ENCODE data around the gene FSTL4. TPM values are rescaled to one million over a fixed set of nuclear protein-coding genes. Genes with fewer than 3 reads are reported as not detected.

The FSTL4 gene
- total RNA-seq, 2 experiments from 2014 or later: not detected

- no TSS peak for BruUV-seq (replicated peaks)
- TF ChIP-seq EZH2phosphoT487 (IDR thresholded peaks at IDR 0.05; ENCODE audit: borderline replicate concordance, low read depth, low read length) (no peak), CTCF (conservative IDR thresholded peaks at IDR 0.05; ENCODE audit: low read length) (no peak)
- intact Hi-C loops (cut with micrococcal nuclease; ENCODE audit: unreplicated experiment): no loop called here
- Histone ChIP-seq H3K4me3 (ENCODE audit: low read depth, low read length, poor library complexity, severe bottlenecking) (no peak overlapping the region), H3K27ac (ENCODE audit: low read depth, low read length, poor library complexity, severe bottlenecking) (no peak overlapping the region), H3K79me2 (ENCODE audit: insufficient read depth, low read depth, low read length) (no peaks in the 10 kb centered on the region), H2AFZ (ENCODE audit: low read length) (no peak overlapping the region), H3K4me1 (ENCODE audit: insufficient read depth, low read length, poor library complexity, severe bottlenecking) (peaks cover 8% of the 10 kb centered on the region), H3K9me3 (ENCODE audit: low read length) (no peaks in the 10 kb centered on the region), H3K36me3 (ENCODE audit: insufficient read depth, low read length) (no peaks in the 10 kb centered on the region), H3K9me2 (ENCODE audit: insufficient read depth, low read length) (no peaks in the 10 kb centered on the region), H3K4me2 (ENCODE audit: low read length) (no peak overlapping the region), H4K20me1 (ENCODE audit: insufficient read depth, low read length) (no peaks in the 10 kb centered on the region)
- POLR2A ChIA-PET: interaction anchor here (0.6 to 0.8 kb wide), 2 partner anchors 40 to 66 kb away, joined by 3 read pairs; no protein-coding TSS in a partner anchor
- DNase-seq (ENCODE audit: low spot score): no peak
- CTCF ChIA-PET (ENCODE audit: unreplicated experiment): interaction anchor here (0.6 kb wide), 1 partner anchor 136 kb away, joined by 3 read pairs; no protein-coding TSS in a partner anchor
Observed at GRCh38 chr5:133247881-133248624, 364.3 kb downstream of the FSTL4 start.

- no peak for DNase-seq (ENCODE audit: low spot score)
- no peak overlapping the region for H3K4me3 ChIP-seq (ENCODE audit: low read depth, low read length, poor library complexity, severe bottlenecking)
- no TSS peak for BruUV-seq (replicated peaks)
- intact Hi-C loops (cut with micrococcal nuclease; ENCODE audit: unreplicated experiment): no loop called here
- no peaks in the 10 kb centered on the region for H3K36me3 ChIP-seq (ENCODE audit: insufficient read depth, low read length)
- TF ChIP-seq EZH2phosphoT487 (IDR thresholded peaks at IDR 0.05; ENCODE audit: borderline replicate concordance, low read depth, low read length) (no peak), CTCF (conservative IDR thresholded peaks at IDR 0.05; ENCODE audit: low read length) (no peak)
- peaks cover 8% of the 10 kb centered on the region for H3K4me1 ChIP-seq (ENCODE audit: insufficient read depth, low read length, poor library complexity, severe bottlenecking)
- no peaks in the 10 kb centered on the region for H4K20me1 ChIP-seq (ENCODE audit: insufficient read depth, low read length)
- H3K4me2 ChIP-seq (ENCODE audit: low read length): no peak overlapping the region
- no peak overlapping the region for H3K27ac ChIP-seq (ENCODE audit: low read depth, low read length, poor library complexity, severe bottlenecking)
- CTCF ChIA-PET (ENCODE audit: unreplicated experiment): interaction anchor here (0.6 kb wide), 1 partner anchor 135 kb away, joined by 3 read pairs; no protein-coding TSS in a partner anchor
- H3K9me2 ChIP-seq (ENCODE audit: insufficient read depth, low read length): no peaks in the 10 kb centered on the region
- no peak overlapping the region for H2AFZ ChIP-seq (ENCODE audit: low read length)
- H3K79me2 ChIP-seq (ENCODE audit: insufficient read depth, low read depth, low read length): no peaks in the 10 kb centered on the region
- POLR2A ChIA-PET: interaction anchor here (0.6 to 0.8 kb wide), 2 partner anchors 39 to 67 kb away, joined by 3 read pairs; no protein-coding TSS in a partner anchor
- no peaks in the 10 kb centered on the region for H3K9me3 ChIP-seq (ENCODE audit: low read length)
Observed at GRCh38 chr5:133247151-133247709, 365.1 kb downstream of the FSTL4 start.
